Measurements from ENCODE around the gene RASEF.
A peak's percentile ranks its signal among the peaks of the same experiment; 100 is the strongest.

The RASEF gene

DNA sequence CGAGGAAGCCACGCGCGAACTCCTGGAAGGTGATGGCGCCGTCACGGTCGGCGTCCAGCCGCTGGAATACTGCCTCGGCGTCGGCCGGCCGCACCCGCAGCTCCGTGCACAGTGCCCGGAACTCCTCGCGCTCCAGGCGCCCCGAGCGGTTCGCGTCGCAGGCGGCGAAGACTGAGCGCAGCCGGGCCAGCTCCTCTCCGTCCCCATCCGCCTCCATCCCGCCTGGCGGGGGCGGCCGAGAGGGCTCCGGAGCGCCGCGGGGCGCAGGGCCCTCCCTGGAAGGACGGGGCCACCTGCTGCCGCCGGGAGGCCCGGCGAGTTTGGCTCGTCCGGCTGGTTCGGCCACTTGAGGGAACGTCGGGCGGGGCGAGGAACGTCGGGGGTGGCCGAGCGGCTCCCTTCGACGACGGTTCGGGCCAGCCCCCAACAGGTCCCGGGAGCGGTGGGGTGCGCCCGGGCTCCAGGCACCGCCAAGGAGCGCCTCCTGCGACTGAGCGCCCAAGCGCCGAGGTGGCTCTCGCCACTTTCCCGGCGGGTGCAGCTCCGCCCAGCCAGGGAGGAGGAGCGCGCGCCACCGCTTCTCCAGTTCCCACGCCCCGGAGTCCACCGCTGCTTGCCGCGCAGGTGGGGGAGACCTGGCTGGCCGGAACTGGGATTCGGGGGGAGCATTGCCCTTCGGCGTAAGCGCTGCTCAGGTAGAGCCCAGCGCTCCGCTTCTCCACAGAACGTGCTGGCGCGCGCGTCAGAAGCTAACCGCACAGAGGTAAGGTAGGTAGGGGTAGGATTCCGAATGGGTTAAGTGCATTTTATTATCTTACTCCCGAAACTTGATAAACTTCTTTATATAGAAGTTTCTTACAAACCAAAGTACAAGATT lies at the start of gene RASEF:
TSS of gene RASEF (minus strand) at position 492 of the 877 bp plus-strand sequence. CDS start at position 217, 275 bp downstream.
- Mint-ChIP-seq H3K4me1 (peaks cover 18% of the 10 kb centered on the region), H3K36me3 (ENCODE audit: low read depth) (no peaks in the 10 kb centered on the region), H3K27me3 (ENCODE audit: low read depth, poor library complexity) (peaks cover 83% of the 10 kb centered on the region), H3K27ac (no peak within 1 kb of the TSS), H3K9me3 (peaks cover 4% of the 10 kb centered on the region), H3K4me3 (peak within 1 kb of the TSS; percentile 84)
- TF ChIP-seq, protein P1, sequence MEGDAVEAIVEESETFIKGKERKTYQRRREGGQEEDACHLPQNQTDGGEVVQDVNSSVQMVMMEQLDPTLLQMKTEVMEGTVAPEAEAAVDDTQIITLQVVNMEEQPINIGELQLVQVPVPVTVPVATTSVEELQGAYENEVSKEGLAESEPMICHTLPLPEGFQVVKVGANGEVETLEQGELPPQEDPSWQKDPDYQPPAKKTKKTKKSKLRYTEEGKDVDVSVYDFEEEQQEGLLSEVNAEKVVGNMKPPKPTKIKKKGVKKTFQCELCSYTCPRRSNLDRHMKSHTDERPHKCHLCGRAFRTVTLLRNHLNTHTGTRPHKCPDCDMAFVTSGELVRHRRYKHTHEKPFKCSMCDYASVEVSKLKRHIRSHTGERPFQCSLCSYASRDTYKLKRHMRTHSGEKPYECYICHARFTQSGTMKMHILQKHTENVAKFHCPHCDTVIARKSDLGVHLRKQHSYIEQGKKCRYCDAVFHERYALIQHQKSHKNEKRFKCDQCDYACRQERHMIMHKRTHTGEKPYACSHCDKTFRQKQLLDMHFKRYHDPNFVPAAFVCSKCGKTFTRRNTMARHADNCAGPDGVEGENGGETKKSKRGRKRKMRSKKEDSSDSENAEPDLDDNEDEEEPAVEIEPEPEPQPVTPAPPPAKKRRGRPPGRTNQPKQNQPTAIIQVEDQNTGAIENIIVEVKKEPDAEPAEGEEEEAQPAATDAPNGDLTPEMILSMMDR (IDR thresholded peaks at IDR 0.05) = no peak
- DNase-seq = peak; percentile 70

GRCh38 chr9:83111169-83111568 lies 48.2 kb upstream of the RASEF start:
- no peak overlapping the region for H3K4me3 Mint-ChIP-seq
- H3K27me3 Mint-ChIP-seq (ENCODE audit: low read depth, poor library complexity) = no peaks in the 10 kb centered on the region
- H3K36me3 Mint-ChIP-seq (ENCODE audit: low read depth) = peaks cover 19% of the 10 kb centered on the region

DNA sequence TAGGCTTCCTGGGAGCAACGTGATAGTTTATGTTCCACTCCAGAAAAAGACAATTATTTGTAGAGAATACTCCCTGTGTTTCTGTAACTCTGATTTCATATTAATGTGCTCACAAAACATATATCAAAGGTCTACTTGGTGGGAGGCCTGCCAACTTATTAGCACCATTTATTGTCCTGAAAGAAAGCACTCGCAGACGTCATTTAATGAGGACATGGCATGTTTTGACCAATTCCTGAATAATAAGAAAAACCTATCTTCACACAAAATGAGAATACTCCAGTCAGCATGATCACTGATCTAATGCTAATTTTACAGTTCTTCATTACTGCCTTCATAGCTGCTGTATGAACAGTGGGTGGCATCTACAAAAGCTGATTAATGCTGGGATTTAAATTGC lies 46.4 kb upstream of the RASEF start:
- Mint-ChIP-seq H3K4me3 (no peak overlapping the region), H3K36me3 (ENCODE audit: low read depth) (peaks cover 12% of the 10 kb centered on the region), H3K9me3 (peaks cover 13% of the 10 kb centered on the region), H3K27ac (no peak overlapping the region), H3K4me1 (no peaks in the 10 kb centered on the region), H3K27me3 (ENCODE audit: low read depth, poor library complexity) (no peaks in the 10 kb centered on the region)
- DNase-seq = no peak
- TF ChIP-seq, protein P1 (IDR thresholded peaks at IDR 0.05) = no peak

More at GRCh38 chr9:83111169-83111568, 48.2 kb upstream of the RASEF start:
- Mint-ChIP-seq H3K4me1 (no peaks in the 10 kb centered on the region), H3K9me3 (peaks cover 26% of the 10 kb centered on the region), H3K27ac (no peak overlapping the region)
- DNase-seq = no peak
- TF ChIP-seq, protein P1 (IDR thresholded peaks at IDR 0.05) = no peak

- Mint-ChIP-seq H3K27me3 (ENCODE audit: low read depth, poor library complexity) (no peaks in the 10 kb centered on the region), H3K4me3 (no peak overlapping the region), H3K27ac (no peak overlapping the region), H3K9me3 (peaks cover 2% of the 10 kb centered on the region), H3K36me3 (ENCODE audit: low read depth) (peaks cover 1% of the 10 kb centered on the region), H3K4me1 (no peaks in the 10 kb centered on the region)
- DNase-seq = no peak
- TF ChIP-seq, protein P1 (IDR thresholded peaks at IDR 0.05) = no peak
These were observed 45.3 kb upstream of the RASEF start for GRCh38 chr9:83108208-83108607.

GRCh38 chr9:83106772-83107171 lies 43.8 kb upstream of the RASEF start:
- H3K4me1 Mint-ChIP-seq = no peaks in the 10 kb centered on the region
- H3K9me3 Mint-ChIP-seq = no peaks in the 10 kb centered on the region
- H3K36me3 Mint-ChIP-seq (ENCODE audit: low read depth) = no peaks in the 10 kb centered on the region
- no peak for DNase-seq
- H3K27ac Mint-ChIP-seq = no peak overlapping the region
- H3K27me3 Mint-ChIP-seq (ENCODE audit: low read depth, poor library complexity) = no peaks in the 10 kb centered on the region
- TF ChIP-seq, protein P1 (IDR thresholded peaks at IDR 0.05) = no peak
- no peak overlapping the region for H3K4me3 Mint-ChIP-seq

GRCh38 chr9:83106263-83106662 lies 43.3 kb upstream of the RASEF start:
- Mint-ChIP-seq H3K4me3 (no peak overlapping the region), H3K4me1 (no peaks in the 10 kb centered on the region), H3K27ac (no peak overlapping the region), H3K36me3 (ENCODE audit: low read depth) (no peaks in the 10 kb centered on the region), H3K27me3 (ENCODE audit: low read depth, poor library complexity) (peaks cover 2% of the 10 kb centered on the region), H3K9me3 (no peaks in the 10 kb centered on the region)
- TF ChIP-seq, protein P1 (IDR thresholded peaks at IDR 0.05) = no peak
- DNase-seq = no peak

All from nephron progenitor cell (in vitro differentiated cells).